NT2/D1 (cell line): Measurements from ENCODE around the gene EXT2.

ENCODE experiments used
- DNase-seq: peaks from one replicate; pipeline ENCODE4 v3.0.0-alpha.2; 2011; ENCODE audit warnings: low read depth, low spot score
- H3K27me3 ChIP-seq: 2 replicates; pipeline ENCODE4 v1.6.0; 2011; ENCODE audit warnings: mild to moderate bottlenecking; ENCODE audit not compliant: insufficient read length, insufficient read depth
- H3K36me3 ChIP-seq: 2 replicates; pipeline ENCODE4 v1.6.1; 2011; ENCODE audit warnings: mild to moderate bottlenecking, low read length, mixed read lengths; ENCODE audit not compliant: insufficient read depth, insufficient read length
- H3K4me1 ChIP-seq: 2 replicates; pipeline ENCODE4 v1.5.1; 2011; ENCODE audit not compliant: insufficient read depth, insufficient read length
- H3K4me3 ChIP-seq: 2 replicates; pipeline ENCODE4 v1.5.1; 2011; ENCODE audit warnings: low read depth; ENCODE audit not compliant: insufficient read length
- H3K9ac ChIP-seq: 2 replicates; pipeline ENCODE4 v1.6.0; 2011; ENCODE audit warnings: low read depth; ENCODE audit not compliant: insufficient read length
- H3K9me3 ChIP-seq: 2 replicates; pipeline ENCODE4 v1.5.1; 2011; ENCODE audit warnings: mild to moderate bottlenecking, low read length; ENCODE audit not compliant: insufficient read depth
- SUZ12 ChIP-seq: IDR thresholded peaks from 2 replicates; pipeline ENCODE4 v1.6.1; 2011; ENCODE audit not compliant: insufficient read length, insufficient read depth; ENCODE audit errors: extremely low read depth
- YY1 ChIP-seq: IDR thresholded peaks from 2 replicates; pipeline ENCODE4 v1.6.1; 2011; ENCODE audit not compliant: insufficient read length, insufficient read depth
- ZNF274 ChIP-seq: IDR thresholded peaks from 2 replicates; pipeline ENCODE4 v1.6.1; 2011; ENCODE audit warnings: mild to moderate bottlenecking, low read depth, low read length

Gene EXT2

GRCh38 chr11:44270403-44271273 lies 175.2 kb downstream of the EXT2 start:
- peaks cover 23% of the 10 kb centered on the region for H3K4me1 ChIP-seq
- DNase-seq, result no peak
- H3K9ac ChIP-seq, result no peak overlapping the region
- H3K27me3 ChIP-seq, result peaks cover 3% of the 10 kb centered on the region
- H3K4me3 ChIP-seq, result no peak overlapping the region
- H3K9me3 ChIP-seq, result no peaks in the 10 kb centered on the region
- no peaks in the 10 kb centered on the region for H3K36me3 ChIP-seq
- no peak for TF ChIP-seq ZNF274
- no peak for TF ChIP-seq YY1
- TF ChIP-seq SUZ12, result no peak

DNA sequence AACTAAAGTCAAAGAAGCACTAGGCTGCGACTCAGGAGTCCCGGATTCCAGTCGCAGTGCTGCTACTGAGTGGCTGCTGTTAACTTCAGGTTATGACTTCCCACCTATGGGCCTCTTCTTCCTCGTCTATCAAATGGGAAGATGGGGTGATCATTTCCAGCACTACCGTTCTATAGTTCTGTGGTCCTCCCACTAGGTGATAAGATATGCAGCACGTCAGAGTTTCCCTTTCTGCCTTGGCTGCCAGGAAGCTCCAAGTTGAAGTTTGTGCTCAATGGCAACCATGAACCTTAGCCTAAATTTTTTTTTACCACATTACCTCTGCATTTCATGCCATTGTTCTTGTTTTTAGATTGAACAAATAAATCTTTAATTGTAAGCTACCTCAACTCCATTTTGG lies 175.8 kb downstream of the EXT2 start:
- H3K36me3 ChIP-seq, result no peaks in the 10 kb centered on the region
- no peak for DNase-seq
- no peaks in the 10 kb centered on the region for H3K9me3 ChIP-seq
- no peak overlapping the region for H3K4me3 ChIP-seq
- no peaks in the 10 kb centered on the region for H3K27me3 ChIP-seq
- no peak for TF ChIP-seq SUZ12
- no peak for TF ChIP-seq ZNF274
- no peak for TF ChIP-seq YY1
- no peak overlapping the region for H3K9ac ChIP-seq
- H3K4me1 ChIP-seq, result peaks cover 21% of the 10 kb centered on the region

DNA sequence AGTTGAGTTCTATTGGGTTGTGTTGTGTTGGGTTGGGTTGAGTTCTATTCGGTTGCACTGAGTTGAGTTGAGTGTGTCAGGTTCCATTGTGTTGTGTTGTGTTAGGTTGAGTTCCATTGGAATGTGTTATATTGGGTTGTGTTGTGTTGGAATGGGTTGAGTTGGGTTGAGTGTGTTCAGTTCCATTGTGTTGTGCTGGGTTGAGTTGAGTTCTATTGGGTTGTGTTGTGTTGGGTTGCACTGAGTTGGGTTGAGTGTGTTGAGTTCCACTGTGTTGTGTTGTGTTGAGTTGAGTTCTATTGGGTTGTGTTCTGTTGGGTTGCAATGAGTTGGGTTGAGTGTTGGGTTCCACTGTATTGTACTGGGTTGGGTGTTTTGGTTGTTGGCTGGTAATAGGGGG lies 178.9 kb downstream of the EXT2 start:
- no peaks in the 10 kb centered on the region for H3K36me3 ChIP-seq
- H3K9ac ChIP-seq, result no peak overlapping the region
- TF ChIP-seq ZNF274 (no peak), YY1 (no peak), SUZ12 (no peak)
- no peaks in the 10 kb centered on the region for H3K9me3 ChIP-seq
- H3K27me3 ChIP-seq, result no peaks in the 10 kb centered on the region
- DNase-seq, result no peak
- peaks cover 12% of the 10 kb centered on the region for H3K4me1 ChIP-seq
- no peak overlapping the region for H3K4me3 ChIP-seq

GRCh38 chr11:44275241-44275640 lies 179.8 kb downstream of the EXT2 start:
- no peak for DNase-seq
- Histone ChIP-seq H3K9me3 (no peaks in the 10 kb centered on the region), H3K27me3 (no peaks in the 10 kb centered on the region), H3K4me3 (no peak overlapping the region), H3K4me1 (peaks cover 7% of the 10 kb centered on the region), H3K9ac (no peak overlapping the region), H3K36me3 (no peaks in the 10 kb centered on the region)
- TF ChIP-seq ZNF274 (no peak), SUZ12 (no peak), YY1 (no peak)

GRCh38 chr11:44275961-44276550 lies 180.6 kb downstream of the EXT2 start:
- H3K9ac ChIP-seq, result no peak overlapping the region
- H3K36me3 ChIP-seq, result no peaks in the 10 kb centered on the region
- H3K4me3 ChIP-seq, result no peak overlapping the region

DNA sequence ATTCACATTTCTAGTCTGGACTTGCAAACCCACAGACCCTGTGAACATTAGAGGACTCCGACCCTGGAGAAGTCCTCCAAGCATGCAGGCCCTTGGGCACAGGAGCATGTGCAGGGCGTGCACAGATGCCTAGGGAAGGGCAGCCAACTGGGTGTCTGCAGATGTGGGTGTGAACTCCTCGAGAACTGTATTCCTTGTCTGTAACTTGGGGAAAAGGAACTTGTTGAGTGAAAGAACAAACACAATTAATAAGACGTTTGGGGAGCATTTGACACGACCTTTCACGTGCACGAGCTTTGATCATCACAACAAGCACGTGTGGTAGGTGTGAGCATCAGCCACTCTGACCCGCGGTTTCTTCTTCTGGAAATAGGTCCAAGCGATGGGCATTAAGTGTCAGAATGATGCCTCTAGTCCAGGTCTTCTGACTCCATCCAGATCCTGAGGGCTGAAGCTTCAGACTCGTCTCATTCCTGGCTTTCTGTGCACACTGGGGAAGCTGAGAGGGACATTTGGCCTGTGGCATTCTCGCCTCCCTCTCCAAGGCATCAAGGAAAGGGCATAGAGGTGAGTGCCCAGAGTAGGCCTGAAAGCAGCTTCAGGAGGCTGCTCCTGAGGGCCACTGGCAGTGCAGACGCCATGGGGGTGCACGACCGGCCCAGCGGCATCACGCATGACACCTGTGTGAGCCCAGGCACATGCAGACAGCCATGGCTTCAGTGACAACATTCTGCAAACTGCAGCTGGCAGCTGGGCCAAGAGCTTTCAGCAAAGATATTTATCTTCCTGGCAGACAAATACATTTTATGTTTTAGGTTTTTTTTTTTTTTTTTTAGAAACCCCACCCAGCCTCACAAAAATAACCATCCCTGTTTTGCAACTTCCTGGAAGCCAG lies 182.0 kb downstream of the EXT2 start:
- no peaks in the 10 kb centered on the region for H3K36me3 ChIP-seq
- H3K27me3 ChIP-seq, result no peaks in the 10 kb centered on the region
- TF ChIP-seq ZNF274 (no peak), SUZ12 (no peak), YY1 (no peak)
- no peak for DNase-seq
- peaks cover 6% of the 10 kb centered on the region for H3K4me1 ChIP-seq
- H3K9ac ChIP-seq, result no peak overlapping the region
- peaks cover 8% of the 10 kb centered on the region; the same call in 1 of the 2 replicates for H3K9me3 ChIP-seq
- no peak overlapping the region for H3K4me3 ChIP-seq

More at GRCh38 chr11:44275961-44276550, 180.6 kb downstream of the EXT2 start:
- Histone ChIP-seq H3K9me3 (no peaks in the 10 kb centered on the region), H3K4me1 (peaks cover 3% of the 10 kb centered on the region), H3K27me3 (no peaks in the 10 kb centered on the region)
- no peak for DNase-seq
- no peak for TF ChIP-seq YY1
- no peak for TF ChIP-seq ZNF274
- TF ChIP-seq SUZ12, result no peak

GRCh38 chr11:44279483-44279882 lies 184.0 kb downstream of the EXT2 start:
- Histone ChIP-seq H3K9ac (no peak overlapping the region), H3K36me3 (no peaks in the 10 kb centered on the region), H3K27me3 (no peaks in the 10 kb centered on the region), H3K4me1 (peaks cover 6% of the 10 kb centered on the region), H3K4me3 (no peak overlapping the region), H3K9me3 (peaks cover 8% of the 10 kb centered on the region; the same call in 1 of the 2 replicates)
- TF ChIP-seq ZNF274, result no peak
- no peak for TF ChIP-seq SUZ12
- no peak for TF ChIP-seq YY1
- DNase-seq, result no peak
